Muscle of leg (tissue), 11 donors: ENCODE data around the gene TESK2. TPM values are rescaled to one million over a fixed set of nuclear protein-coding genes. Genes with fewer than 3 reads are reported as not detected.
A peak's percentile ranks its signal among the peaks of the same experiment; 100 is the strongest.

Experiments used
- DNase-seq: peaks from one replicate; pipeline ENCODE4 v3.0.0; 2013
- H3K27ac ChIP-seq: one replicate; pipeline ENCODE4 v1.5.1; 2013; ENCODE audit warnings: mild to moderate bottlenecking, low read length, control low read depth
- H3K27me3 ChIP-seq: one replicate; pipeline ENCODE4 v1.6.1; 2013; ENCODE audit warnings: low read length; ENCODE audit not compliant: control insufficient read depth, insufficient read depth
- H3K36me3 ChIP-seq: one replicate; pipeline ENCODE4 v1.6.1; 2013; ENCODE audit warnings: low read length; ENCODE audit not compliant: control insufficient read depth, insufficient read depth
- H3K4me1 ChIP-seq: one replicate; pipeline ENCODE4 v1.6.1; 2013; ENCODE audit warnings: low read length; ENCODE audit not compliant: control insufficient read depth, insufficient read depth
- H3K4me3 ChIP-seq: one replicate; pipeline ENCODE4 v1.5.1; 2013; ENCODE audit warnings: low read length, control low read depth
- H3K9me3 ChIP-seq: replicated peaks from 2 replicates; pipeline ENCODE4 v1.6.1; 2013; ENCODE audit warnings: low read depth, low read length; ENCODE audit not compliant: control insufficient read depth
- WGBS: methylation state at CpG from one replicate; pipeline ENCODE4 v1.1.5; 2013; ENCODE audit warnings: missing lambda C conversion rate; ENCODE audit not compliant: insufficient coverage; 5-methylcytosine and 5-hydroxymethylcytosine counted together
- polyA plus RNA-seq, 8 donors: library from polyadenylated mRNA; unstranded; fragments of 120-200 nt; gene quantifications; one replicate each; pipeline versions ENCODE4 v1.2.1 to v1.2.3, GENCODE V29; 2013; ENCODE audit warnings: inconsistent platforms in 1 of 8, low replicate concordance in 1 of 8; ENCODE audit not compliant: insufficient read length in 8 of 8, insufficient read depth in 1 of 8
- total RNA-seq: library from RNA; stranded (reverse); fragments of 120-200 nt; gene quantifications from one replicate; pipeline ENCODE4 v1.2.4, GENCODE V29; 2013

Gene TESK2
- total and polyA plus RNA-seq, 9 donors = 1.3 to 3.1 (median 2.2) TPM

DNA sequence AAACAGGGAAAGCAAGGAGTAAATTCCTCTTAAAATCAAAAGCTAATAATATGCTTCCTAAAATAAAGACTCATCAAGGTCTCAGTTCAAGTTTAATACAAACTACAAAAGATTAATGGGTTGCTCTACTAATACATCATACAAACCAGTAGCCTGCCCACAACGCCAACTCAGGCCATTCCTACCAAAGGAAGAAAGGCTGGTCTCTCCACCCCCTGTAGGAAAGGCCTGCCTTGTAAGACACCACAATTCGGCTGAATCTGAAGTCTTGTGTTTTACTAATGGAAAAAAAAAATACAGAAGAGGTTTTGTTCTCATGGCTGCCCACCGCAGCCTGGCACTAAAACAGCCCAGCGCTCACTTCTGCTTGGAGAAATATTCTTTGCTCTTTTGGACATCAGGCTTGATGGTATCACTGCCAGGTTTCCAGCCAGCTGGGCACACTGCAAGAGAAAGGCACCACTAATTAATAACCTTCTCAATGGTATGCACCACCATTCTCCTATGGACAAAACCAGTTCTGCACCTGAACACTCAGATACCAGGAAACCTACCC lies 20.1 kb upstream of the TESK2 start:
- Histone ChIP-seq H3K4me3 (no peak overlapping the region), H3K4me1 (no peaks in the 10 kb centered on the region), H3K9me3 (no peaks in the 10 kb centered on the region), H3K27ac (no peak overlapping the region), H3K27me3 (no peaks in the 10 kb centered on the region), H3K36me3 (peaks cover 71% of the 10 kb centered on the region)
- 92% methylated on average over 2 of the region's 4 CpGs for WGBS
- DNase-seq = no peak

DNA sequence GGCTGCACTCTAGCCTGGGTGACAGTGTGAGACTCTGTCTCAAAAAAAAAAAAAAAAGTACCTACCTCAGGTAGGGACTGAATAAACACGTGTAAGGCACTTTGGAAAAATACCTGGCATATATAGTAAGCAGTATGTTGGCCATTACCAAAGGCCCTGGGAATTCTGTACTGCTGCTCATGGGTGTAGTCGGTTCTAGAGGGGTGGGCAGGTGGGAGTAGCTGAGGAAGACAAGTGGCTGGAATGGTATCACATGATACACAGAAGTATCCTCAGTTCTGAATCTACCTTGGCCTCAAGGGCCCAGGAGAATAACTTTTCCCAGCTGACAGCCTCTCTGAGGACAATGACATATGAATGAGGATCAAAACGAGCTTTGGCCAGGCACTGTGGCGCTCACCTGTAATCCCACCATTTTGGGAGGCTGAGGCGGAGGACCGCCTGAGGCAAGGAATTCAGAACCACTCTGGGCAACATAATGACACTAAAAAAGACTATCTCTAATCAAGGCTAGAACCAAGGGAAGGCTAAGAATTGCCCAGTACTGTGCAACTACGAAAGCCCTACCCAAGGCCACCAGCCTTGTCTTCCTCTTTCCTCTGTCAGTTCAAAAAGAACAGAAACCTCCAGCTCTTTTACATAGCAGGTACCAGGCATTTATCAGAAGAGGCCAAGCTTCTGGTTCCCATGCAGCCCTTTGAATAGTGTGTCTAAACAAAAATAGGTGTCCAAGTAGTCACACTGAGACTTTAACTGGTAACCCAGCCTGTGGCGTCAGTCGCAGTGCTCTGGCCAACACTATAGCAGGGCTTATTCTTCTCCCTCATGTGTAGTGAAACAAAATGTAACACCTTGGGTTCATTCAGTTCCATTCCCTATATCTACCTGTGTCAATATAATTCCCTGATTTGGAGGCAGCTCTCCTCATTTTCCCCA lies 19.3 kb upstream of the TESK2 start:
- H3K27ac ChIP-seq = no peak overlapping the region
- no peaks in the 10 kb centered on the region for H3K9me3 ChIP-seq
- 75% methylated on average over 7 of the region's 9 CpGs for WGBS
- H3K36me3 ChIP-seq = peaks cover 68% of the 10 kb centered on the region
- no peak overlapping the region for H3K4me3 ChIP-seq
- no peaks in the 10 kb centered on the region for H3K27me3 ChIP-seq
- DNase-seq = no peak
- H3K4me1 ChIP-seq = no peaks in the 10 kb centered on the region

DNA sequence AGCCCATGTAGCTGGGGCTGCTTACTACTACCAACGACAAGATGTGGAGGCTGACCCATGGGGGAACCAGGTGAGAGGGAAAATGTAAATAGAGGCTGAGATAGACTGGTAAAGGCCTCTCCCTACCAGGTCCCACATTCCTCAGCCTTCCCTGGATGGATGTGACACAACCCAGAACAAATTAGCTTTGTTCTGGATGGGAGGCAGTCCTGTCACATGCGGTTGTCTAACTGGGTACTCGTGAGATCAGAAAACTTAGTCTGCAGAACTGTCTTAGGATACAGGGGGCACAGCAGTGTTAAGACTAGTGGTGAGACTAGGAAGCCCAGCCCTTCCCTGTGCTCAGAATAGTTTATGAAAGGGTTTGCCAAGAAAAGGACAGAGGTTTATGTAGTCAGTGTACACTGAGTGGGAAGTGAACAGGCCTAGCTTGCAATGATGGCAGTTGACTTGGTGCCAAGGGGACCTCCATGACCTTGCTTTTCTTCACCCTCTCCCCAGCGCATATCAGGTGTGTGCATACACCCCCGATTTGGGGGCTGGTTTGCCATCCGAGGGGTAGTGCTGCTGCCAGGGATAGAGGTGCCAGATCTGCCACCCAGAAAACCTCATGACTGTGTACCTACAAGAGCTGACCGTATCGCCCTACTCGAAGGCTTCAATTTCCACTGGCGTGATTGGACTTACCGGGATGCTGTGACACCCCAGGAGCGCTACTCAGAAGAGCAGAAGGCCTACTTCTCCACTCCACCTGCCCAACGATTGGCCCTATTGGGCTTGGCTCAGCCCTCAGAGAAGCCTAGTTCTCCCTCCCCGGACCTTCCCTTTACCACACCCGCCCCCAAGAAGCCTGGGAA lies 17.6 kb upstream of the TESK2 start:
- Histone ChIP-seq H3K27me3 (no peaks in the 10 kb centered on the region), H3K36me3 (peaks cover 54% of the 10 kb centered on the region), H3K9me3 (no peaks in the 10 kb centered on the region), H3K4me3 (no peak overlapping the region), H3K4me1 (no peaks in the 10 kb centered on the region), H3K27ac (no peak overlapping the region)
- DNase-seq = no peak
- 82% methylated on average over 13 of the region's 15 CpGs for WGBS

DNA sequence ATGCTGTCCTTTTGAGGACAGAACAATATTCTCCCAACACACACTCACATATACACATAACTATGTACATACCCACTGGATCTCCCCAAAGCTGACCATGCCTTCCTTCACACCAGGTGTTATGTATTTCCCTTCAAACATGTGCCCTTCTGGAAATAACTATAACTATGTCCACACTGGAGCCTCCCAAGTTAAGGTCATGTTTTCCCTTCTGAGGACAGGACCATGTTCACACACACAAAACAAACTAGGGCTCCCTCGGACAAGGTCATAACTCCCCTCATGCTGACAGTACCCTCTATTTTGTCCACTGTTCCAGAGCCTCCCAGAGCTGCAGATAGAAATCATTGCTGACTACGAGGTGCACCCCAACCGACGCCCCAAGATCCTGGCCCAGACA lies 16.9 kb upstream of the TESK2 start:
- DNase-seq = no peak
- Histone ChIP-seq H3K27ac (no peak overlapping the region), H3K9me3 (no peaks in the 10 kb centered on the region), H3K36me3 (peaks cover 50% of the 10 kb centered on the region), H3K27me3 (no peaks in the 10 kb centered on the region), H3K4me1 (no peaks in the 10 kb centered on the region), H3K4me3 (no peak overlapping the region)
- WGBS = 86% methylated on average over 4 of the region's 4 CpGs

DNA sequence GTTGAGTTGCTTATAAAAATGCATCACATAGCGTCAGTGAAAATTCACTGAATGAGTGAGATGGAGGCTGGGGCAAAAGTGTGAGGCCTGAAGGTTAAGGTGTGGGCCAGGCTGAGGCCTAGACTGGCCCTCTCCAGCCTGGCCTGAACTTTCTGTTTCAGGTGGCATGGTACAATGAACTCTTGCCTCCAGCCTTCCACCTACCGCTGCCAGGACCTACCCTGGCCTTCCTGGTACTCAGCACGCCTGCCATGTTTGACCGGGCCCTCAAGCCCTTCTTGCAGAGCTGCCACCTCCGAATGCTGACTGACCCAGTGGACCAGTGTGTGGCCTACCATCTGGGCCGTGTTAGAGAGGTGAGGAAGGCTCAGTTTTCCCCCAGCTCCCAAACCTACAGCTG lies 16.2 kb upstream of the TESK2 start:
- no peak for DNase-seq
- WGBS = 84% methylated on average over 6 of the region's 6 CpGs
- no peak overlapping the region for H3K4me3 ChIP-seq
- no peaks in the 10 kb centered on the region for H3K9me3 ChIP-seq
- no peaks in the 10 kb centered on the region for H3K27me3 ChIP-seq
- H3K36me3 ChIP-seq = peaks cover 44% of the 10 kb centered on the region
- no peak overlapping the region for H3K27ac ChIP-seq
- H3K4me1 ChIP-seq = no peaks in the 10 kb centered on the region

DNA sequence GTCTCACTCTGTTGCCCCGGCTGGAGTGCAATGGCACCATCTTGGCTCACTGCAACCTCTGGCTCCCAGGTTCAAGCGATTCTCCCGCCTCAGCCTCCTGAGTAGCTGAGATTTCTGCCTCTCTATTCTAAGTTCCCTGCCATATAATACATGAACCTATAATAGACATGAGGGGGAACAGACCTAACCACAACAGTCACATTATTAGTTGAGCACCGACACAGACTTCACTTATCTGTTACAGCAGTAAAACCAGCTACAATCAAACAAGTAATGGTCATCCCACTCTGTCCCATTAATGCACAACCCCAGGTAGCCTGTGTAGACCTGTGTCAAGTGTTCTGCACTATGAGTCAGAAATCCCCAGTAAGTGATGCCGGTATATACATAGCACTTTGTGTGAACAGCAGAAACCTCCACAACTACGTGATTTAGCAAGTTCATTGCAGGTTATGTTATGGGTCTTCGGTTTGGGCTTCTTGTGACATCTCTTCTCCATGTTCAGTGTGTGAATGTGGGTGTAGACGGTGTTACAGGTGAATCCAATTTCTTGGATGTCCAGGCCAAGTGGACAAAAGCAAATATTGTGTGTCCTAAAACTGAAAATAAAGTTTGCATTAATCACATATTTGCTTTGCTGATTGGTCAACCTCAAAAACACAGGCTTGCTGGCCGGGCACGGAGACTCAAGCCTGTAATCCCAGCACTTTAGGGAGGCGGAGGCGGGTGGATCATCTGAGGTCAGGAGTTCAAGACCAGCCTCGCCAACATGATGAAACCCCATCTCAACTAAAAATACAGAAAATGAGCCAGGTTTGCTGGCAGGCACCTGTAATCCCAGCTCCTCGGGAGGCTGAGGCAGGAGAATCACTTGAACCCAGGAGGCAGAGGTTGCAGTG lies 12.7 kb upstream of the TESK2 start:
- WGBS = 93% methylated on average over 5 of the region's 14 CpGs
- no peaks in the 10 kb centered on the region for H3K27me3 ChIP-seq
- H3K4me3 ChIP-seq = no peak overlapping the region
- H3K4me1 ChIP-seq = peaks cover 11% of the 10 kb centered on the region
- no peak overlapping the region for H3K27ac ChIP-seq
- H3K9me3 ChIP-seq = no peaks in the 10 kb centered on the region
- peaks cover 14% of the 10 kb centered on the region for H3K36me3 ChIP-seq
- DNase-seq = no peak

DNA sequence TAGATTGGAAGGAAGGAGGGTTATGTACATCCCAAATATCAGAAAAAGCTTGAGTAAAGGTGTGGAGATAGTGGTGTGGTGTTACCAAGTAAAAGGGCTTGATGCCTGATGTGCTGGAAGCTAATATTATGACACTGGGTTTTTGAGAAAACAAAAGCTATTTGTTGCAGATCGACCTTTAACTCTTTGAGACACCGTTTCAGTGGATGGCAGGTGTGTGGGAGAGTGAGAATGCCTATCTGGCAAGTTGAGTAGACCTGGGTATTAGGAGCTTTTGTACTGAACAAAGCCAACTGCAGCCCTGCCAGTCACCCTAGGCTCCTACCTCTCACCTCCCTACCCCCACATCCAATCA lies 10.5 kb upstream of the TESK2 start:
- WGBS = 93% methylated on average over 2 of the region's 2 CpGs
- peaks cover 3% of the 10 kb centered on the region for H3K36me3 ChIP-seq
- H3K4me1 ChIP-seq = peaks cover 11% of the 10 kb centered on the region
- DNase-seq = no peak
- H3K9me3 ChIP-seq = no peaks in the 10 kb centered on the region
- H3K4me3 ChIP-seq = no peak overlapping the region
- H3K27ac ChIP-seq = no peak overlapping the region
- H3K27me3 ChIP-seq = no peaks in the 10 kb centered on the region

DNA sequence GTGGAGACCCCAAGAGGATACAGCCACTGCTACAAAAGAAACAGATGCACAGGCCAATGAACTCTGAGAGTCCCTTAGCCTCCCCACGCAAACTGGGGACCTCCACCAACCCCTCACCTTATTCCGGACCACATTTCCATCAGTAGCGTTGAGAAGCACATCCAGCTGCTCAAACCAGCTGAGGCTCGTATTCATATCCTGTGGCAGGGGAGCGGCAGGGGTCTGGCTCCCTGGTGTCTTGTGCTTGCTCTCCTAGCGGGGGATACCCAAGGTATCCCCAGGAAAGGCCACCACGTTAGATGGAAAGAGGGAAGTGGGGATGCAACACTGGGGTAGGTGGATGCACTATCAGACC lies 8.4 kb upstream of the TESK2 start:
- Histone ChIP-seq H3K4me1 (peaks cover 11% of the 10 kb centered on the region), H3K27me3 (no peaks in the 10 kb centered on the region), H3K27ac (peak overlapping the region; percentile 37), H3K9me3 (no peaks in the 10 kb centered on the region), H3K4me3 (peak overlapping the region; percentile 82), H3K36me3 (peaks cover 2% of the 10 kb centered on the region)
- 0% methylated on average over 3 of the region's 7 CpGs for WGBS
- DNase-seq = no peak

DNA sequence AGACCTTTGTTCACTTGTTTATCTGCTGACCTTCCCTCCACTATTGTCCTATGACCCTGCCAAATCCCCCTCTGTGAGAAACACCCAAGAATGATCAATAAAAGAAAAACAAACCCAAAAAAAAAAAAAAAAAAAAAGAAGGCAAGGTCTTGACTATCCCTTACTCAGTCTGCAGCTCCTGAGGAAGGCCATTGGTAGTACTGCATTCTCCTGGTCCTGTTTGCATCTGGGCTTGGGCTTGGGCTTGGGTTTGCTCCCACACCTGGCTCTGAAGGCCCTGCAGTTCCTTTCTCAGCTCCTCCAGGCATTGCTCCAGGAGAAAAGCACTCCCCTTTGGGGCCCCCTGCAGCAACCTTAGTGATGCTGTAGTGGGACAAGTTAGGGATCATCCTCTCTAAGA lies 7.3 kb upstream of the TESK2 start:
- no peak overlapping the region for H3K4me3 ChIP-seq
- H3K27me3 ChIP-seq = no peaks in the 10 kb centered on the region
- H3K27ac ChIP-seq = no peak overlapping the region
- no peaks in the 10 kb centered on the region for H3K36me3 ChIP-seq
- no peaks in the 10 kb centered on the region for H3K9me3 ChIP-seq
- DNase-seq = no peak
- H3K4me1 ChIP-seq = peaks cover 11% of the 10 kb centered on the region
